Right lobe of liver (tissue), 4 donors: ENCODE results near the gene SYNM.

Source experiments
- POLR2A ChIP-seq: fragments of 450-650 bp; IDR thresholded peaks from one replicate; pipeline ENCODE4 v1.6.1; 2017; ENCODE audit warnings: antibody characterized with exemption, mild to moderate bottlenecking
- TF ChIP-seq, protein P1 (sequence below), 4 donors: fragments of 200-600 bp in 3 of 4; fragments of 450-650 bp in 1 of 4; IDR thresholded peaks; one replicate each; pipeline versions ENCODE4 v1.5.1 to v1.8.0; 2016 to 2022; ENCODE audit warnings: antibody characterized with exemption in 4 of 4, mild to moderate bottlenecking in 2 of 4
- donor health status: DM: no; HTN: no; CAD: no.
- donor health status: DM: no; HTN: no; CAD: no.
- donor health status: DM: no; HTN: yes; CAD: no.

DNA sequence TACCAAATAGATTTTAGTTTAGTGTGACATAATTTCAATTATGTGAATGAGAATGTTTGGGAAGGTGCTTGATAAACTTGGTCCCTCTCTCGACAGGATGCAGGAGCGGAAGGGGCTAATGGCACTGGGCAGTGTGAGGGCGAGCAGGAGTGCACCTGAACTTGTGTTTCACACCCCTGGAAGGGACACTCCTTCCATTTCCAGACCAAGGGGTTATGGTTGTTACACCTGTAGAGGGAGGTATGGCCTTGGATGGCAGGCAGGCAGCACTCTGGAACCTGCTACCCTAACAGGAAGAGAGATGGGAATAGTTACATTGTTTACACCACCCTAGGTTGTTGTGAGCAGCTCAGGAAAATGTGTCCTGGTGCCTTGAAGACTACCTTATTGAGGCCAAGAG lies 22.1 kb downstream of the SYNM start:
- TF ChIP-seq, protein P1, sequence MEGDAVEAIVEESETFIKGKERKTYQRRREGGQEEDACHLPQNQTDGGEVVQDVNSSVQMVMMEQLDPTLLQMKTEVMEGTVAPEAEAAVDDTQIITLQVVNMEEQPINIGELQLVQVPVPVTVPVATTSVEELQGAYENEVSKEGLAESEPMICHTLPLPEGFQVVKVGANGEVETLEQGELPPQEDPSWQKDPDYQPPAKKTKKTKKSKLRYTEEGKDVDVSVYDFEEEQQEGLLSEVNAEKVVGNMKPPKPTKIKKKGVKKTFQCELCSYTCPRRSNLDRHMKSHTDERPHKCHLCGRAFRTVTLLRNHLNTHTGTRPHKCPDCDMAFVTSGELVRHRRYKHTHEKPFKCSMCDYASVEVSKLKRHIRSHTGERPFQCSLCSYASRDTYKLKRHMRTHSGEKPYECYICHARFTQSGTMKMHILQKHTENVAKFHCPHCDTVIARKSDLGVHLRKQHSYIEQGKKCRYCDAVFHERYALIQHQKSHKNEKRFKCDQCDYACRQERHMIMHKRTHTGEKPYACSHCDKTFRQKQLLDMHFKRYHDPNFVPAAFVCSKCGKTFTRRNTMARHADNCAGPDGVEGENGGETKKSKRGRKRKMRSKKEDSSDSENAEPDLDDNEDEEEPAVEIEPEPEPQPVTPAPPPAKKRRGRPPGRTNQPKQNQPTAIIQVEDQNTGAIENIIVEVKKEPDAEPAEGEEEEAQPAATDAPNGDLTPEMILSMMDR (IDR thresholded peaks at IDR 0.05), result no peak
- no peak for TF ChIP-seq POLR2A
